ENCODE results near the gene SPPL2C.

Gene SPPL2C, protein sequence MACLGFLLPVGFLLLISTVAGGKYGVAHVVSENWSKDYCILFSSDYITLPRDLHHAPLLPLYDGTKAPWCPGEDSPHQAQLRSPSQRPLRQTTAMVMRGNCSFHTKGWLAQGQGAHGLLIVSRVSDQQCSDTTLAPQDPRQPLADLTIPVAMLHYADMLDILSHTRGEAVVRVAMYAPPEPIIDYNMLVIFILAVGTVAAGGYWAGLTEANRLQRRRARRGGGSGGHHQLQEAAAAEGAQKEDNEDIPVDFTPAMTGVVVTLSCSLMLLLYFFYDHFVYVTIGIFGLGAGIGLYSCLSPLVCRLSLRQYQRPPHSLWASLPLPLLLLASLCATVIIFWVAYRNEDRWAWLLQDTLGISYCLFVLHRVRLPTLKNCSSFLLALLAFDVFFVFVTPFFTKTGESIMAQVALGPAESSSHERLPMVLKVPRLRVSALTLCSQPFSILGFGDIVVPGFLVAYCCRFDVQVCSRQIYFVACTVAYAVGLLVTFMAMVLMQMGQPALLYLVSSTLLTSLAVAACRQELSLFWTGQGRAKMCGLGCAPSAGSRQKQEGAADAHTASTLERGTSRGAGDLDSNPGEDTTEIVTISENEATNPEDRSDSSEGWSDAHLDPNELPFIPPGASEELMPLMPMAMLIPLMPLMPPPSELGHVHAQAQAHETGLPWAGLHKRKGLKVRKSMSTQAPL

DNA sequence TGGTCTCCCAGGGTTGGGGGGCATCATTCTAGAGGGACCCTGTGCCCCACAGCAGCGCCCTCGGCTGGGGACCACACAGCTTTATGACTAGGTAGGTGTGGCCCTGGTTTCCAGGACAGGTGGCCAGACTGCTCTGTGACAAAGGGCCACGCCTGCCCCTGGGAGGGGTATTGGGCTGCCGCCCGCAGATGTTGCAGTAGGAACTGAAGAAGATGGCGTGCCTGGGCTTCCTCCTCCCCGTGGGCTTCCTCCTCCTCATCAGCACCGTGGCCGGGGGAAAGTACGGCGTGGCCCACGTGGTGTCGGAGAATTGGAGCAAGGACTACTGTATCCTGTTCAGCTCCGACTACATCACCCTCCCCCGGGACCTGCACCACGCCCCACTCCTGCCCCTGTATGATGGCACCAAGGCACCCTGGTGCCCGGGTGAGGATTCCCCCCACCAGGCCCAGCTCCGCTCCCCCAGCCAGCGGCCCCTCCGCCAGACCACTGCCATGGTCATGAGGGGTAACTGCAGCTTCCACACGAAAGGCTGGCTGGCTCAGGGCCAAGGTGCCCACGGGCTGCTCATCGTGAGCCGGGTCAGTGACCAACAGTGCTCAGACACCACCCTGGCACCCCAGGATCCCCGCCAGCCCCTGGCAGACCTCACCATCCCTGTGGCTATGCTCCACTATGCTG lies at the start of gene SPPL2C:
TSS of gene SPPL2C (plus strand) at position 187 of the 681 bp plus-strand sequence. CDS start at position 213, 26 bp downstream.
- DNase-seq (ENCODE audit: low read depth in 2 of 3, low spot score in 1 of 3): no peak

DNA sequence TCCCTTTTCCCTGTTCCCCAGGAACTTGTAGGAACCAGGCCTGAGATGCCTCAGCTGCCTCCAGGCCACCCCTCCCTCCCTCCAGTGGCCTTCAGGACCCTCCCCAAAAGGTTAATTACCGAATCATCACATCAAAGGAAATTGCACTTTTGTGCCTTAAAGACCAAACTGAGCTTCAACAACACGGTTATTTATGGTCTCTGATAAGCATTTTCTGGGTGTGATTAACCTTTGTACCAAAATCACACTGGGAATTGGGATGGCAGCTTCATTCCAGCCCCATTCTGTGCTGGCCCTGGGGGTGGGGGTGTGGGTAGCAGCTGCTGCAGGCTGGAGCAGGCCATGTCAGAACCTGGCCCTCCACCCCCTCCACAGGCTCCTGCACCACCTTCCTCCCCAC lies 43.9 kb upstream of the SPPL2C start:
- DNase-seq (ENCODE audit: low read depth in 2 of 3, low spot score in 1 of 3): no peak

DNA sequence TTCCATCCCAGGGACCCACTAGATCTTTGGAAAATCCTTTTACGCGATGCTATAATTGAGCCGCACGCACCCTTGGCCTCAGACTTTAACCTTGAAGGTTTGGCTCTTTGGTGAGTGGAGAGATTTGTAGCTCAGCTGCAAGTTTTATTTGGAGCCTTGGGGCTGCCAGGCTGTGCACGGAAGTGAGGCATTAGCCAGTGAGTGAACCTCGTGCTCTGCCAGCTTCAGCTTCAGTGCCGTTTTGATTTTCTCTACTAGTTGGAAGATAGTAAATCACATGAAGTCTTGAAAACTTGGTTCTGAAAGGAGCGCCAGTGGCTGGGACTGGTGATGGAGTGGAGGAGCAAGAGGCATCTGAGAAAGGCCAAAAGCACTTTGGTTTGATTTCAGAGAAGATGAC lies 43.3 kb upstream of the SPPL2C start:
- no peak for DNase-seq (ENCODE audit: low read depth in 2 of 3, low spot score in 1 of 3)

DNA sequence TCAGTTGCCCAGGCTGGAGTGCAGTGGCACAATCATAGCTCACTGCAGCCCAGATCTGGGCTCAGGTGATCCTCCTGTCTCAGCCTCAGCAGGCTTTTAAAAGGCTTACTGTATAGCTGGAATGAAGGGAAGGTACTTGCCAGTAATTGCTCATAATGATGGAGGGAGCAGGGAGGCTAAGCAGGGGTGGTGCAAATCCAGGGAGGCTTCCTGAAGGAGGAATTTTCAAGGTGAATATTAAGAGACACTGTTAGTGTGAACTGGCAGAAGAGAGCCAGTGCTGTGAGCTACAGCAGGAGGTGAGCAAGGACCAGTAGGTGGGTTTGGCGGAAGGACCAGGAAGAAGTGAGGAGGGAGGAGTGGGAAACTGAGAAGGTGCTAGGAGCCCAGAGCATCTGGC lies 35.8 kb upstream of the SPPL2C start:
- DNase-seq (ENCODE audit: low read depth in 2 of 3, low spot score in 1 of 3): no peak

DNA sequence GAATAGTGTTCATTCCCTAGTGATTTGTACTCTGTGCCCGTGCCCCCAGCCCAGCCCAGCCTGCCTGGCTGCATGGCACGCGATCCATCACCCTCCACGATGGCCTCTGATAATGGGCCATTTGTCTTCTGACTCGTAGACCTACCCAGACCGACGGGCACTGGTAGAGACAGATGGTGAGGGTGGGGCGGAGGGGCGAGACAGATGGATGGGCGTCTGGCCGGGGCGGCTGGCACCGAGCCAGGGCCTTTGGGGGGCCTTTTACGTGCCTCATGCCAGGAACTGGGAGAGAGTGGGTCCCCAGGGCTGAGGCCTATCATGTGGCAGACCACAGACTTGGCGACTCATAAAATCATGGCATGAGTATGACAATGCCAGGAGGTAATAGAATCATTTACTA lies 35.2 kb upstream of the SPPL2C start:
- DNase-seq (ENCODE audit: low read depth in 2 of 3, low spot score in 1 of 3): no peak

DNA sequence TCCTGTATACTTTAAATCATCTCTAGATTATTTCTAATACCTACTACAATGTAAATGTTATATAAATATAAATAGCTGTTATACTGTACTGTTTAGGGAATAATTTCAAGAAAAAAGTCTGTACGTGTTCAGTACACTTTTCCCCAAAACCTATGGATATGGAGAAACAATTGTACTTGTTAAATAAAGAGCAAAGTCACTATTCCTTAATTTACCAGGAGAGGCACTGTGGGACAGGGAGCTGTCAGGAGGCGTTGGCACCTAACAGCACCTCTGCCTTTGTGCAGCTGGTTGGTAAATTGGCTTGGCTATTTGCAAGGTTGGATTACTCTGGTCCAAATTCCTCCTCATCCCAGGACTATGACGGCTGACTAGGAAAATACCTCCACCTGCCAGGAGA lies 32.6 kb upstream of the SPPL2C start:
- no peak for DNase-seq (ENCODE audit: low read depth in 2 of 3, low spot score in 1 of 3)

DNA sequence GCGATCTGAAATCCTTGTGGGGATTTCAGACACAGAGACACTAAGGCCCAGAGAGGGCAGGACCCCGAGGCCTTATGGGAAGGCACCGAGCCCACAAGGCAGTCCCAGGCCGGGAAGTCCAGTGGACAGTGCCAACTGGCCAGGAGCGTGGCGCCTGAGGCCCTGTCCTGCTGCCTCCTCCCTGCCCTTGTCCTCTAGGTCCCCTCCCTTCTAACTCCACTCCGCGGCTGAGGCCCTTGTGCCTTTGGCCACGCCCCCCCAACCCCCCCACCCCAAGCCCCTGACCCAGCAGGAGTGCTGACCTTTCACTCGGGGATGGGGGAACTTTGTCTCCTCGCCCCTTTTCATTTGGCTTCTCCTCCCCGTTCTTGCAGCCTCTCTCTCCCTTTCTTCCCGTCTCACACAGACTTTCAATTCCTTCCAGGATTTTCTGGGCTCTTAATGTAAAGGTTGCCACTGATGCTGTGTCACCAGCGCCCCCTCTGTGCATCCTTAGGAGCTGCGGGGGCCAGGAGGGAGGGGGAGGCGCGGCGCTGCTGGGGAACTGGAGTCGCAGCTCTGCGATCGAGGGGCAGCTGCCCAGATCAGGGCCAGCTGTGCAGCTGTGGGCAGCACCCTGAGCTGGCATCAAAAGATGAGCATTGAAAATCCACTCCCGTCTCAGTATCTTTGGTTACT lies 31.5 kb upstream of the SPPL2C start:
- no peak for DNase-seq (ENCODE audit: low read depth in 2 of 3, low spot score in 1 of 3)

DNA sequence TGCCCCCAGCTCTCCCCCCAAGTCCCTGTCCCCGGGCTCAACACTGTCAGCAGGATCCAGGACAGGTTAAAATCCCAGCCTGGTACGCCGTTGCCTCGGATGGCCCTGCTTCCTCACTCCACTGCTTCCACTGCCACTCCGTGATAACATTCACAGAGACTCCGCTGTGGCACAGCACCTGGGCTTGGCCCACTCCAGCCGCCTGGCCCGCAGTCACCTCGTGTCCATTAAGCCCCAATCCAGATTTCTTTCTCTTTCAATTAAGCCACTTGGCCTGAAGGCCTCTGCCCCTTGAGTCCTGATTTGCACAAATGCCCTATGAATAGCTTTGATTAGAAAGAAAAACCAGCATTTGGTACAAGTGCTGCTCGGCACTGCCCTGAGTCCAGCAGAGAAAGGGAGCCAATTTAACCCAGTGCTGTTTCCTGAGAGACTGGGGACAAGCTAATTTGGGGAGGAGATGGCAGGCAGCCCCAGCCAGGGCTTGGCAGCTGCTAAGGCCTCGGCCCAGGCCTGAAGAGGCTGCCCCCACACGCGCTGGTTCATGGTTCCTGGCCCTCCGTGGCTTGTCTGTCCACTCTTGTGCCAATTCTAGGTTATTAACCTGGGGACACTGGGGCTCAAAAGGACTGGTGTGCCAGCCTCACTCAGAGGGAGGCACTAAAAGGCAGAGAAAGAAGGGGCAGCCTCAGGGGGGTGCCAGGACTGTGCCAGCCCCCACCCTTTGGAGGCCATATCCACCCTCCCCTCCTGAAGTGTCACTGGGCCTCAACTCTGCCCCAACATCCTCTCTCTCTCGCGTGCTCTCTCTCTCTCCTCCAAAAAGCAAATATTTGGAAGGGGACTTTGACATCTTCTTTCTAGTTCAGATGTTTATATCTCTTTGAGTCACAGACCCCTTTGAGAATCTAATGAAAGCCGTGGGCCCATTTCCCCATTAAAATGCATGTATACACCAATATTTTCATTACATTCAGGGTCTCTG lies 29.8 kb upstream of the SPPL2C start:
- DNase-seq (ENCODE audit: low read depth in 2 of 3, low spot score in 1 of 3): no peak

DNA sequence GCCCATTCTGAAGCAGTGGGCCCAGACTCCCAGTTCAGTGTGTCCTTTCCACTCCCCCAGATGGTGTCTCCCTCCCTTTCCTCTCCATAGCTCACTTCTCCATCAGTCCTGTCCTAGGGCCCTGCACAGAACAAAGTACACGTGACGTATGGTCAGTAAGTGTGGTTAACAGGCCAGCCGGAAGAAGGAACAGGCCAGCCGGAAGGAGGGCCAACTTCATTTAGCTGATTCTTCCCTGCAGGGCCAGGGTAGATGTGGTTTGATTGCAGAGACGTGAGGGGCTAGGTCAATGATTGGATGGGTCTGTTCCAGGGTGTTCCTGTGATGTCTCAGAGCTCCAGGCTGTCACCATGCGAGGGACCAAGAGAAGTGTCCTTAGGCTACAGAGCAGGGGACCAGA lies 28.9 kb upstream of the SPPL2C start:
- no peak for DNase-seq (ENCODE audit: low read depth in 2 of 3, low spot score in 1 of 3)

DNA sequence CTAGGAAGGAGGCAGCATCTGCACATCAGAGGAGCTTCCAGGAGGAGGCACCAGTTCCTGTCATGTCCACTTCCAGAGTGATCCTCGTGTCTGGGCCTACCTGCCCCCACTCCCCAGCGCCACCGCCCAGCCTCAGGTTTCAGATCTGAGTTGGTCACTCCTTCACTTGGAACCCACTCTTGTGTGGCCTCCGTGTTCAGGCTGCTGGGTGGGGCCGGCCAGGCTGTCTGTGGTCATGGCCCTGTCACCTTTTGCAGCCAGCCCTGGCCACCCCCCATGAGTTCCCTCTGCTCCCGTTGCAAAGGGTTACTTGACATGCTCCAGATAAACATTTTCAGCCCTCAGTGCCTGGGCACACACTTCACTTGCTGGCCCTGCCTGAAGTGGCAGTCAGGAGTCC lies 26.6 kb upstream of the SPPL2C start:
- no peak for DNase-seq (ENCODE audit: low read depth in 2 of 3, low spot score in 1 of 3)

DNA sequence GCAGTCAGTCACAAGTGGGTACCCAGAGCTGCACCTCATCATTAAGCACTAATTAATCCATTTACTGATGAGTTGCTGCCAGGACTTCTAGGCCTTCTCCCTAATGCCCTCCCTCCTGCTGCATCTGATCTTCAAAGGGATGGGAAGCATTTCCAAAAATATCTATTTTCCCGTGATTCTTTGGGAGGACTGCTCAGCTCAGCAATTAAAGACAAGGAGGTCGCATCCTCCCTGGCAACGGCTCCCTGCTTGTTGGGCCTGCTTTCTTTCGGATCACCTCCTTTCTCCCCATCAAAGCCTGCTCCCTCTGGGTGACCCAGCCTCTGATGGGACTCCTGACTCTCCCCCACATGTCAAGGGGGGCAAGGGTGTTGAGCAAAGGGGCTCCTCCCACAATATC lies 26.0 kb upstream of the SPPL2C start:
- no peak for DNase-seq (ENCODE audit: low read depth in 2 of 3, low spot score in 1 of 3)

DNA sequence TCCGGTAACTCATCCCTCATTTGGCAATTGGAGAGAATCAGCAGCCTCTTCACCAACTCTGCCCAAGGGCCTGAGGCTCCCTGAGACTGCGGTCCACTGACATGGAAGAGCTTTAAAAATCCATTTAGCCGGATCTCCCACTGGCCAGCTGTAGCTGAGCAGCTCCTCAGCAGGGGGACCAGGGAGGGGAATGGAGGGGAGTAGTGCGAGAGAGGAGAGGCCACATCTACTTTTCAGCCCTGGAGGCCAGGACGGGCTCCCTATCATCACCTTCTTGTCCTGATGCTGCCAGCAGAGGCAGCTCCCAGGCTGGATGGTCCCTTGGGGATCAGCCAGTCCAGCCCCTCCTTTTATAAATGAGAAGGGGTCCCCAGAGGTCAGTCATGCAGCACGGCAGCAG lies 25.0 kb upstream of the SPPL2C start:
- no peak for DNase-seq (ENCODE audit: low read depth in 2 of 3, low spot score in 1 of 3)

DNA sequence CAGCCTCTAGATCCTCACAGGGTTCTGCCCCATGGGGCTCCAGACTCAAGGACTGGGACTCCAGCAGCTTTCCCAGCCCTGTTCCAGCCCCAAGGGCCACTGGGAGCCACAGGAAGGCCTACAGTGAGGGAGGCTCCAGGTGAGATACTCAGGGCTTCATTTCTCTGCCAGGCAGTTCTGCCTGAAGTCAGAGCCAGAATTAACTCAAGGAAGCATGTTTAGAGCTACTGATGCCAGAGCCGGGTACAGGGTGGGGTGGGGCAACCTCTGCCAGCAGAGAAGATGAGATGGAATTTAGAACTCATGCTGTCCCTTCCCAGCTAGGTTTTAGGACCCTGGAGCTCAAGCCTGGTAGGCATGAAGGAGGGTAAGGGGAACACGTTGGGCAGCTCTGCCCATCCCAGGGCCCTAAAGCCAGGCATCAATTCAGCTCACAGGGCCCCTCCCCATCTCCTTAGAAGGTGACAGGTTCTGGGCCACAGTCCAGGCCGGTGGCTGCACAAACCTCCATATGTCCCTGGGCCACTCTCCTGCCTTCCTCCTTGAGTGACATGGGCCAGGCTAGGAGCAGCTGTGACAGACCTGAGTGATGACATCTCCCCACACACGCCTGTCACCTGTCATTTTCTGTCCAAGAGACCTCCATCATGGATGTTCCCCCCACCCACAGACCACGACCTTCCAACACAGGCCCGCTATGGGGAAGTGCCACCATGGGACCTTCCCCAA lies 24.5 kb upstream of the SPPL2C start:
- DNase-seq (ENCODE audit: low read depth in 2 of 3, low spot score in 1 of 3): no peak

DNA sequence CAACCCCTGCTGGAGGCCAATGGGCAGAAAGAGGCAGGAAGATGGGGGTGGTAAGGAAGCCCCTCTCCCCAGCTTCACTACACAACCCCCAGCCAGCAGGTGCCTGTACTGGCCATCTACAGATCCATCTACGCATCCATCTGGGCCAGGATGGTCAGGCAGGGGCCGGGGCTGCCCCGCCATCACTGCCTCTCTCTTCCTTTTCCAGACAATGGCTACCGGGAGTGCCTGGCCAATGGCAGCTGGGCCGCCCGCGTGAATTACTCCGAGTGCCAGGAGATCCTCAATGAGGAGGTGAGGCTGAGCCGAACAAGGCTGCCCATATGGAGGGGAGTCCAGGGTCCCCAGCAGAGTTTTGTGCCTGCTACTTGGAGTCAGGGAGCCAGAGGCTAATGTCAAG lies 23.5 kb upstream of the SPPL2C start:
- no peak for DNase-seq (ENCODE audit: low read depth in 2 of 3, low spot score in 1 of 3)

DNA sequence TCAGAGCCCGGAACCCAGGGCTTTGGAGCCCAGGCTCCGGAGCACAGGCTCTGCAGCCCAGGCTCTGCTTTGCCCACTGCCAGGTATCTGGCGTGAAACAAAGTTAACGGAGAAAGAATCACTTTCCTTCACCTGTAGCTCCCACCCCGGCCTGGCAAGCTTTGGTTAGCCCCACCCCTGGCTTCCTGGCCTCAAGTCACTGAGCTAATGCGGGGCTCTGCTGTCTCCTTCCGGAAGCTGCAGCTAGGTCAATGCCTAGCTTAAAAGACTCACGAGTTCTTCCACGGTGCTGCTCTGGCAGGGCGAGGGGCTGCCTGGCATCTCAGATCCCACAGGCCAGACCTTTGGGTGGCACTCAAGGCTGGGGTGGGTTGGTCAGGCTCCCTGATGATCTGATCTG lies 21.1 kb upstream of the SPPL2C start:
- DNase-seq (ENCODE audit: low read depth in 2 of 3, low spot score in 1 of 3): no peak

DNA sequence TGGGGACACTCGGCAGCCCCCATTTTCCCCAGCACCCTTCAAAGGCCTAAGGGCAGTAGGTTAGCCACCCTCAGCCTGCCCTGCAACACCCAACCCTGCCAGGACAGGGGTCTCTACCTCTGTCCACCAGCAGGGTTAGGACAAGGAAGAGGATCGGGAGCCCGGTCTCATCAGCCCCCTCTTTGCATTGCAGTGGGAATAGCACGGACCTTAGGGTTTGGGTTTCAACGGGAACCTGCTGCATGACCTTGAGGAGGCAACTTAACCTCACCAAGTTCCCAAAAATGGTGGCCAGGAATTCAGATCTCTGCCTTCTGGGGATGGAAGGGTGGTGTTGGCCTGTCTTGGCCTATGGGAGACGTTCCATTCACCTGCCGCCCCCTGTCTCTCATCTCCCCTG lies 20.2 kb upstream of the SPPL2C start:
- no peak for DNase-seq (ENCODE audit: low read depth in 2 of 3, low spot score in 1 of 3)

DNA sequence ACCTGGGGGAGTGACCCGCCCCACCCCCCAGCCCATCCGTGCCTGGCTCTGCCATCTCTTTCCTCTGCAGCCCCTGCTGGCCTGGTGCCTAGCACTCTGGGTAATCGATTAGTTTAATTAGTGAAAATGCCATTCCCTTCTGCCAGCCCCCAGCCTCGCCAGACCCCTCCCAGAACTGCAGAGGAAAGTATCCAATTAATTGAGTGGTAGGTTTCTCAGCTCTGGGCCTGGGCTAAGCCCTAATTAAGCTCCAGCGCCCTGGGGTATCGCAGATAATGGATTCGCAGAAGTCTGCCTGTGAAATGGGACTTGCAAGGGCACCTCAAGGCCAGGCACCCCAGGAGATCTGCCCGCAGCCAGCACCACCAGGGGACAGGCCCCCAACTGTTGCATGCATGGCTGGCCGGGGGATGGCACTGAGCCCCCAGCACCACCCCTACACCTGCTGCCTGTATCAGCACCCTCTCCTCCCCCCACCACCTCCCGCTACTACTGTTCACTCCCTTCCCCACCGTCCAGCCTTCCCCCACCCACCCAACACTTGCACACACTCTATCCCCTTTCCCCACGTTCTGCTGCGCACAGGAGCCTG lies 19.7 kb upstream of the SPPL2C start:
- no peak for DNase-seq (ENCODE audit: low read depth in 2 of 3, low spot score in 1 of 3)

DNA sequence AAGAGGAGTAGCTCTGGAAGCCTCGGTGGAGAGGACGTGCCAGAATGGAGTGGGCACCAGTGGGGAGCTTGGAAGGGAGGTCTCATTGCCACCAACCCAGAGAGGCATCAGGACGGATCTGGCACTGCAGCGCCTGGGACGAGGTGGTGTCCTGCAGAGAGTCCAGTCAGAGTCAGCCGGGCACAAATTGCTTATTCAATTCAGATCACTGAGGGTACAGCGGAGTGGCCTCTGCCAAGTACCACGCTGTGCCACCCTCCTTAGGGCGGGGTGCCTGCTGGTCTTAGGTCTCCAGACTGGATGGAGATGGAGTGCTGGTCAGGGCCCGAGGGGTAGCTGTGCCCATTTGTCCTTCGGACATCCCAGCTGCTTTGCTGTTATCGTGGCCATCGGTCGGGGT lies 18.9 kb upstream of the SPPL2C start:
- DNase-seq (ENCODE audit: low read depth in 2 of 3, low spot score in 1 of 3): no peak

DNA sequence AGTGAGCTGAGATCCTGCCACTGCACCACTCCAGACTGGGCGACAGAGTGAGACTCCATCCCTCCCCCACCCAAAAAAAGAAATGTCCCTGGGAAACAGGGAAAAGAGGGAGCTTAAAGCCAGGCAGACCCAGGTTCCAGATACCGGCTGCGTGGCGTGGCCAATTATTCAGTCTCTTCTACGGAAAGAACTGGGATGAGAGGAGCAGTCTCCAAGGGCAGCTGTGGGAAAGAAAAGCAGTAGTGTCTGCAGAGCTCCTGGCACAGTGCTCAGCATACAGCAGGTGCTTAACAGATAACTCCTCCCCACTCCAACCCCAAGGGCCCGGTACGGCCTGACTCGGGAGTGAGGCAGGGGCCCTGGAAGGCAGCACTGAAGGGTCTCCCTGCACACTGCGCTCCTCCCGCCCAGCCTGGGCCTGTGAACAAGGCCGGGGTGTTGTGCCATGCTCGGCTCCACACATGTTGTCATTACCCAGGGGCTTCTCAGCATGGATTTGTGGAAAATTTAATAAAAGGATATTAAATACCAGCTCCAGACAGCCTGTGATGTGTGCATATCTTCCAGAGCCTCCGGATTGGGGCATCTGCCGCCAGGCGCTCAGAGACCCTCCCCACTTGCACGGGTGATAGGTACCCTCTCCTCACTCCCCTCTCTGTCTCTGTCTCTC lies 17.6 kb upstream of the SPPL2C start:
- no peak for DNase-seq (ENCODE audit: low read depth in 2 of 3, low spot score in 1 of 3)

Data from stimulated activated CD4-positive, alpha-beta T cell treated with anti-CD3 and anti-CD28 coated beads, Interleukin-12 subunit alpha, Interleukin-12 subunit beta, amount 100 ng/mL, for 48 hours (primary cell).